SKM-1 (cell line): ENCODE results near the gene MYO1C.
"Not testable (repeated sequence)": the region's sequence is repeated elsewhere in the genome, so short reads cannot be mapped to it uniquely, and the experiment has no call there.

ENCODE experiments used
- DNase-seq: peaks from one replicate; lab custom pipeline; 2025; ENCODE audit not compliant: unreplicated experiment; lab: John Stamatoyannopoulos, UW

The MYO1C gene

DNA sequence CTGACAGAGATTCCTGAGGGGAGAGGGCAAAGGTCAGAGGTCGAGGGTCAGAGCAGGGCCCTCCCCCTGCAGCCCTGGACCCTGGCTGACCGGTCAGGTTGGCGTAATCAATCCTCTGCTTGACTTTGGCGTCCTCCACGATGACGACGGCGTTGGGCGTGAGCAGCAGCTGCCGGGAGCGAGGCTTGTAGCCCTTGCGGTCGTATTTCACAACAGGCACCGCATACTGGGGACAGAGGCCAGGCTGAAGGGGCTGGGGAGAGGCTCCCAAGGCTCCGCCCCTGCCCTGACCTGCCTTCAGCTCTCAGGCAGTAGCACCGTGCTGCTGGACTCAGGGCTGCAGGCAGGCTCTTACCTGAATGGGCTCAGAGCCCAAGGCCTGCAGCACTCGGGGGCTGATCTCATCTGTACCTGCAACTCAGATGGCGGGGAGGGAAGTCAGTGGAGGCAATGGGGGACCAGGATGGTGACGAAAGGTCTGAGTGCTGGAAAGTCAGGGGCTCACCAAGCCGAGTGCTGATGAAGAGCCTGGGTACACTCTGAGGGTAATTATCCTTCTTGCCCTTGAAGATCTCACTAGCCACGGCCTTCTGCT, 24.5 kb downstream of the MYO1C start:
- no peak for DNase-seq

DNA sequence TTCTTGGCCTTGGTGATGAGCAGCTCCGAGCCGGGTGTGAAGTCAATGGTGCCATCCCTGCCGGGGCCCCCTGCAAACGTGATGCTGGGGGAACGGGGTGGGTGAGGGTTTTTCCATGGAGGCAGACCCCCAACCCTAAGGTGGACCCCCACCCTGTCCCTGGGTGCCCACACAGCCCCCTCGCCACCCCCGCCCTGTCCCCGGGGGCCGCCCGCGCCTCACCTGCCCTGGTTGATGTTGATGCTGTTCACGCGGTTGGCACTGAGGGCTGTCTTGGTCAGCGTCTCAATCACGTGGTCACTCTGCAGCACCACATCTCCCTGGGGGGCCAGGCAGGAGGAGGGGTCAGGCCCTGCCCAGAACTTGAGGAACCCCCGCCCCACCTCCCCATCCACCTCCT, 25.2 kb downstream of the MYO1C start:
- no peak for DNase-seq

GRCh38 chr17:1464186-1464585, 28.3 kb downstream of the MYO1C start:
- no peak for DNase-seq

DNA sequence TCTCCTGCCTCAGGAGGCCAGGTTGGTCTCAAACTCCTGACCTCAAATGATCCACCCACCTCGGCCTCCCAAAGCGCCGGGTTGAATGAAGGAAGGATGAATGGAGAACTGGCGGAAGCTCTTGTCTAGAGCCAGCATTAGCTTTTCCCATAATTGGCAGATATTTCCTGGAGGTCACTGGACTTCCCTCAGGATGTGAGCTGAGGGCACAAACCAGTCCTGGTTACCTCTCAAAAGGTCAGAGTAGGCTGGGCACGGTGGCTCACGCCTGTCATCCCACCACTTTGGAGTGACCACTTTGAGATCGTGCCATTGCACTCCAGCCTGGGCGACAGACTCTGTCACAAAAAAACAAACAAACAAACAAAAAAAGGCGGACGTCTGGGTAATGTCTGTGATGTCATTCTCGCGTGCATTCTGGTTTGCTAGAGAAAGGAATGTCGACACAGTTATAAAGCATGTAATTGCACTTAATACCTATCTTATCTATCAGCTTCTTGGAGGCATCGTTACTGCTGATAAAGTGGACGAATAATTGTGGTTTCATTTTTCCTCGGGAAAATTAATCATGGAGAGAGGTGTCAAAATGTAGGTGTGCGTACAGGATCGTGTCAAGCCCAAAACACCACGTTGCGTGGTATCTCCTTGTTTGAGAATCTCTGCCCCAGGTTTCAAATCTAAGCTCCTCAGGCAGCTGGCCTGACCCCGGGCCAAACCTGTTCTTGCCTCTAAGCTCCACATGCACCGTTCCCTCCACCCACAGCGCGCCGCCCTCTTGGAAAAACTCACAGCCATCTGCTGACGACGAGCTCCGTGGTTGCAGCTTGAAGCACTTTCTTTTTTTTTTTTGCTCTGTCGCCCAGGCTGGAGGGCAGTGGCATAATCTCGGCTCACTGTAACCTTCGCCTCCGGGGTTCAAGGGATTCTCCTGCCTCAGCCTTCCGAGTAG, 30.0 kb downstream of the MYO1C start:
- DNase-seq: no peak

GRCh38 chr17:1461198-1461944, 31.1 kb downstream of the MYO1C start:
- no peak for DNase-seq

GRCh38 chr17:1460233-1460632, 32.3 kb downstream of the MYO1C start:
- DNase-seq: no peak

- DNase-seq: peak; percentile 52
These were observed 36.5 kb downstream of the MYO1C start, which contains the start of gene CRK for GRCh38 chr17:1455797-1456599. Gene CRK, minus strand, starts transcription at chr17:1456232. Its CDS starts 115 bp downstream, at chr17:1456117.

GRCh38 chr17:1455291-1455796, 37.1 kb downstream of the MYO1C start:
- peak; percentile 18 for DNase-seq

DNA sequence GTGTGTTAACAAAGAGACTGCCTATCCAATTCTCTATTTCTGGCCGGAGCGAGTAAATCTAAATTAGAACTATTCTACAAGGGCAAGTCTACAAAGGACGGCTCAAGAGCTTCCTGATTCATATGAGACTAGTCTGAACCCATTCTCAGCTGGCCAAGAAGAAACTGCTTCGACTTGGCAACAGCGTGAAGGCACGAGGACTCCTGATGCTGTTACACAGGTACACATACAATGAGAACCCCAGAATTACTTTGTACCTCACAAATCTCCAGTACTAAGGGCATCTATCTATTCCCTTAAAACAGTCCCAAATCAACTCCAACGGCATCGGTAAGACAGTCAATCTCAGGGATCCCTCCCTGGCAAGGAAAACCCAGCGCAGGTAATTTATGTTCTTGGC, 37.9 kb downstream of the MYO1C start:
- DNase-seq: no peak

GRCh38 chr17:1453694-1454093, 38.8 kb downstream of the MYO1C start:
- not testable (repeated sequence) for DNase-seq

DNA sequence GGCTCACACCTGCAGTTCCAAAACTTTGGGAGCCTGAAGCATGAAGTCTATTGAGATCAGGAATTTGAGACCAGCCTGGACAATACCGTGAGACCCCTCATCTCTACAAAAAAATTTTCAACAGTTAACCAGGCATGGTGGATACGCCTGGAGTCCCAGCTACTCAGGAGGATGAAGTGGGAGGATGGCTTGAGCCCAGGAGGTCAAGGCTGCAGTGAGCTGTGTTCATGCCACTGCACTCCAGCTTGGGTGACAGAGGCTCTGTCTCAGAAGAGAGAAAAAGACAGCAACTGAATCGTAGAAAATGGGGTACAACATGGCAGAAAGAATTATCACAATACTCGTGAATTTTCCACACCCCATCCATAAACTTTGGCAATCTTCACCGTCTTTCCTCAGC, 39.6 kb downstream of the MYO1C start:
- no peak for DNase-seq

- not testable (repeated sequence) for DNase-seq
These were observed 42.2 kb downstream of the MYO1C start for GRCh38 chr17:1450261-1450660.

- DNase-seq: no peak
These were observed 43.0 kb downstream of the MYO1C start for GRCh38 chr17:1449412-1449967.

DNA sequence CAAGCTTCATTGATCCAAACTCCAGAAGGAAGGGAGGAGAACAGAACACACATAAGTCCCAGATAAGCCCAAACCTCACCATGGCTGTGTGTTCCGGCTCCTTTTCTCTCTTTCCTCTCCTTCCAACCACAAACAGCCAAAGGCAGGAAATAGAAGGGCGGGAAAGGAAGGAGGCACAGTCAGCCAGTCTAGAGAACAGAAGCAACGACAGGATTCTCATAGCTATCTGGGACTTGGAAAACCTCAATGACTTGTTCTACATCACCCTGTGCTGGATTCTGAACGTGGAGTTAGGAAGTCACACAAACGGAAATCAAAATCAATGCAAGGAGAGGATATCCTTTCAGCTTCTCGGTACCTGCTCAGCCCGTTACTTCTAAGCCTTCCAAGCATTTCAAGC, 45.4 kb downstream of the MYO1C start:
- DNase-seq: no peak

- DNase-seq: no peak
These were observed 46.3 kb downstream of the MYO1C start for GRCh38 chr17:1446201-1446600.

DNA sequence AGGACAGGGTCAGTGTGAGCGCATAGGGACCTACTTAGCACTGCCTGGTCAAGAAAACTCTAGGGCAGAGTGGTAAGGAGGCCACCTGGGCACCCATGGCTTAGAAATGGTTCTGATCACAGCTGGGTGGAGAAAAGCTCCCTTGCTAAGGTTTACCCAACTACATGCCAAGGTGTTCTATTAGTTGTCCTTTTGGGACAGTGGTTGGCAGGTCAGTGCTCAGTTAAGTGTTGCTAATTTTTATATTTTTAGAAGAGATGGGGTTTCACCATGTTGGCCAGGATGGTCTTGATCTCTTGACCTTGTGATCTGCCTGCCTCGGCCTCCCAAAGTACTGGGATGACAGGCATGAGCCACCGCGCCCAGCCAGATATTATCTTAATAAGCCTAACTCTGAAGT, 46.8 kb downstream of the MYO1C start:
- DNase-seq: not testable (repeated sequence)

- not testable (repeated sequence) for DNase-seq
These were observed 49.8 kb downstream of the MYO1C start for GRCh38 chr17:1442721-1443120.

DNA sequence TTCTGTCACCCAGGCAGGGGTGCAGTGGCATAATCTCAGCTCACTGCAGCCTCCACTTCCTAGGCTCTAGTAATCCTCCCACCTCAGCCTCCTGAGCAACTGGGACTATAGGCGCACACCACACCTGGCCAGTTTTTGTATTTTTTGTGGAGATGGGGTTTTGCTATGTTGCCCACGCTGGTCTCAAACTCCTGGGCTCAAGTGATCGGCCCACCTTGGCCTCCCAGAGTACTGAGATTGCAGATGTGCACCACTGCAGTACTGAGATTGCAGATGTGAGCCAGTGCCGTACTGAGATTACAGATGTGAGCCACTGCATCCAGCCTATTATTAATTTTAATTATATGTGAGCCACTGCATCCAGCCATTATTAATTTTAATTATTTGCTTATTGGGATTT, 50.3 kb downstream of the MYO1C start:
- DNase-seq: no peak

GRCh38 chr17:1440921-1441320, 51.6 kb downstream of the MYO1C start:
- no peak for DNase-seq

DNA sequence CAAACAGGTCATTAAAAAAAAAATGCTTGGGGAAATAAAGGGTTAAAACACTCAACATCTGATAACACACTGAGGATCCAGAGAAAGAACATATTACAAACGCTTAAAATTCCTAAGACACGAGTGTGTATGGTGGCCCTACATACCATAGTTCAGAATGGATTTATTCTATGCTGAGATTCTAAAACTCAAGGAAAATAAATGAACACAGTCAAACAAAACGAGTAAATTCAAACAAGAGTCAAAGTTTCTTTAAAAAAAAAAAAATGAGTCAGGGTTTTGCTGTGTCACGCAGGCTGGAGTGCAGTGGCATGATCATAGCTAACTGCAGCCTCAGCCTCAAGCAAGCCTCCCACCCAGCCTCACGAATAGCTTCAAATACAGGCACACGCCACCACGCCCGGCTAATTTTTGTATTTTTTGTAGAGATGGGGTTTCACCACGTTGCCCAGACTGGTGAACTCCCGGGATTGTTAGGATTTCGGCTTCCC, 53.8 kb downstream of the MYO1C start:
- DNase-seq: no peak
